Endothelial cell (in vitro differentiated cells): ENCODE data around the gene STH. TPM values are rescaled to one million over a fixed set of nuclear protein-coding genes. Genes with fewer than 3 reads are reported as not detected.

Source experiments
- DNase-seq: peaks from one replicate; pipeline ENCODE4 v3.0.0; 2021; ENCODE audit warnings: low spot score
- H3K27ac Mint-ChIP-seq: one replicate; pipeline ENCODE4 v1.8.0; 2021; ENCODE audit warnings: mixed read lengths, inconsistent platforms; ENCODE audit not compliant: unreplicated experiment
- H3K27me3 Mint-ChIP-seq: one replicate; pipeline ENCODE4 v1.8.0; 2021; ENCODE audit warnings: mild to moderate bottlenecking, moderate library complexity, mixed read lengths, inconsistent platforms; ENCODE audit not compliant: unreplicated experiment
- H3K36me3 Mint-ChIP-seq: one replicate; pipeline ENCODE4 v1.8.0; 2021; ENCODE audit warnings: mild to moderate bottlenecking, low read depth, mixed read lengths, inconsistent platforms; ENCODE audit not compliant: unreplicated experiment
- H3K4me1 Mint-ChIP-seq: one replicate; pipeline ENCODE4 v1.8.0; 2021; ENCODE audit warnings: mild to moderate bottlenecking, mixed read lengths, inconsistent platforms; ENCODE audit not compliant: unreplicated experiment
- H3K4me3 Mint-ChIP-seq: one replicate; pipeline ENCODE4 v1.8.0; 2021; ENCODE audit warnings: mild to moderate bottlenecking, mixed read lengths, inconsistent platforms; ENCODE audit not compliant: unreplicated experiment
- H3K9me3 Mint-ChIP-seq: one replicate; pipeline ENCODE4 v1.8.0; 2021; ENCODE audit warnings: mixed read lengths, inconsistent platforms; ENCODE audit not compliant: unreplicated experiment
- total RNA-seq: library from RNA; stranded (reverse); fragmentation: NEBNext Ultra II Directional; extraction: Animal tissue kit (Norgen Biotek cat#: 25700); gene quantifications from one replicate; pipeline ENCODE4 v1.2.1, GENCODE V29; 2021; ENCODE audit not compliant: unreplicated experiment
- TF ChIP-seq, protein P1 (sequence below): fragments of 200-600 bp; sonication (generic); IDR thresholded peaks from one replicate; pipeline ENCODE4 v1.5.0; 2021; ENCODE audit warnings: antibody characterized with exemption; ENCODE audit not compliant: unreplicated experiment

STH gene
- total RNA-seq, 1 donor from 2014 or later: not detected

GRCh38 chr17:45972531-45972930, 26.5 kb upstream of the STH start:
- Mint-ChIP-seq H3K36me3 (no peaks in the 10 kb centered on the region), H3K9me3 (no peaks in the 10 kb centered on the region), H3K4me3 (no peak overlapping the region), H3K27ac (no peak overlapping the region), H3K4me1 (peaks cover 2% of the 10 kb centered on the region), H3K27me3 (peaks cover 6% of the 10 kb centered on the region)
- DNase-seq: no peak
- TF ChIP-seq, protein P1, sequence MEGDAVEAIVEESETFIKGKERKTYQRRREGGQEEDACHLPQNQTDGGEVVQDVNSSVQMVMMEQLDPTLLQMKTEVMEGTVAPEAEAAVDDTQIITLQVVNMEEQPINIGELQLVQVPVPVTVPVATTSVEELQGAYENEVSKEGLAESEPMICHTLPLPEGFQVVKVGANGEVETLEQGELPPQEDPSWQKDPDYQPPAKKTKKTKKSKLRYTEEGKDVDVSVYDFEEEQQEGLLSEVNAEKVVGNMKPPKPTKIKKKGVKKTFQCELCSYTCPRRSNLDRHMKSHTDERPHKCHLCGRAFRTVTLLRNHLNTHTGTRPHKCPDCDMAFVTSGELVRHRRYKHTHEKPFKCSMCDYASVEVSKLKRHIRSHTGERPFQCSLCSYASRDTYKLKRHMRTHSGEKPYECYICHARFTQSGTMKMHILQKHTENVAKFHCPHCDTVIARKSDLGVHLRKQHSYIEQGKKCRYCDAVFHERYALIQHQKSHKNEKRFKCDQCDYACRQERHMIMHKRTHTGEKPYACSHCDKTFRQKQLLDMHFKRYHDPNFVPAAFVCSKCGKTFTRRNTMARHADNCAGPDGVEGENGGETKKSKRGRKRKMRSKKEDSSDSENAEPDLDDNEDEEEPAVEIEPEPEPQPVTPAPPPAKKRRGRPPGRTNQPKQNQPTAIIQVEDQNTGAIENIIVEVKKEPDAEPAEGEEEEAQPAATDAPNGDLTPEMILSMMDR: no peak

GRCh38 chr17:45973099-45973780, 25.8 kb upstream of the STH start:
- Mint-ChIP-seq H3K9me3 (no peaks in the 10 kb centered on the region), H3K4me1 (no peaks in the 10 kb centered on the region), H3K4me3 (no peak overlapping the region), H3K36me3 (no peaks in the 10 kb centered on the region), H3K27me3 (peaks cover 6% of the 10 kb centered on the region), H3K27ac (no peak overlapping the region)
- no peak for DNase-seq
- TF ChIP-seq, protein P1: no peak

- Mint-ChIP-seq H3K36me3 (no peaks in the 10 kb centered on the region), H3K9me3 (no peaks in the 10 kb centered on the region), H3K4me1 (no peaks in the 10 kb centered on the region), H3K27me3 (peaks cover 6% of the 10 kb centered on the region), H3K4me3 (no peak overlapping the region), H3K27ac (no peak overlapping the region)
- no peak for DNase-seq
- TF ChIP-seq, protein P1: no peak
Observed at GRCh38 chr17:45973946-45974859, 24.8 kb upstream of the STH start.

- Mint-ChIP-seq H3K36me3 (no peaks in the 10 kb centered on the region), H3K9me3 (no peaks in the 10 kb centered on the region), H3K27ac (no peak overlapping the region), H3K27me3 (peaks cover 4% of the 10 kb centered on the region), H3K4me1 (no peaks in the 10 kb centered on the region), H3K4me3 (no peak overlapping the region)
- TF ChIP-seq, protein P1: no peak
- no peak for DNase-seq
Observed at GRCh38 chr17:45974916-45975630, 24.0 kb upstream of the STH start.
